HTR-8/SVneo (cell line): ENCODE measurements around the gene SCIMP.
A peak's percentile ranks its signal among the peaks of the same experiment; 100 is the strongest.

Source experiments
- DNase-seq: peaks from one replicate; pipeline ENCODE4 v3.0.0; 2011; ENCODE audit warnings: low spot score, mixed read lengths; ENCODE audit not compliant: insufficient read length
- FAIRE-seq: peaks from 2 replicates; lab custom pipeline; 2011; peaks lifted over from hg19 to GRCh38; lab: Jason Lieb, UNC

The SCIMP gene

GRCh38 chr17:5234645-5235576 lies at the start of gene SCIMP:
SCIMP (minus strand) TSS chr17:5234860; CDS start chr17:5234755, 105 bp downstream.
- FAIRE-seq (no peak), DNase-seq (no peak)

- FAIRE-seq (no peak), DNase-seq (no peak)
Measured at GRCh38 chr17:5283571-5284315, 49.1 kb upstream of the SCIMP start.

- FAIRE-seq (no peak), DNase-seq (no peak)
Measured at GRCh38 chr17:5282642-5283217, 48.1 kb upstream of the SCIMP start.

- FAIRE-seq: peak; percentile 86
Measured at GRCh38 chr17:5281814-5282641, 47.4 kb upstream of the SCIMP start, which contains the start of gene RABEP1. RABEP1 (plus strand) TSS chr17:5282284; CDS start chr17:5282487, 203 bp downstream.

GRCh38 chr17:5272322-5272721 lies 37.7 kb upstream of the SCIMP start:
- DNase-seq (no peak), FAIRE-seq (no peak)

More at GRCh38 chr17:5281814-5282641, 47.4 kb upstream of the SCIMP start, which contains the start of gene RABEP1:
- peak; percentile 91 for DNase-seq

- no peak for DNase-seq
- FAIRE-seq: no peak
Measured at GRCh38 chr17:5269241-5269960, 34.7 kb upstream of the SCIMP start.

- FAIRE-seq (no peak), DNase-seq (no peak)
Measured at GRCh38 chr17:5264893-5265292, 30.2 kb upstream of the SCIMP start.

GRCh38 chr17:5263441-5263840 lies 28.8 kb upstream of the SCIMP start:
- DNase-seq (no peak), FAIRE-seq (no peak)

GRCh38 chr17:5262416-5262991 lies 27.8 kb upstream of the SCIMP start:
- DNase-seq (no peak), FAIRE-seq (no peak)

- DNase-seq (no peak), FAIRE-seq (no peak)
Measured at GRCh38 chr17:5260542-5260941, 25.9 kb upstream of the SCIMP start.

- no peak for DNase-seq
- FAIRE-seq: no peak
Measured at GRCh38 chr17:5257124-5257523, 22.5 kb upstream of the SCIMP start.

- DNase-seq: no peak
- no peak for FAIRE-seq
Measured at GRCh38 chr17:5254903-5255521, 20.4 kb upstream of the SCIMP start.

GRCh38 chr17:5254414-5254813 lies 19.8 kb upstream of the SCIMP start:
- DNase-seq (no peak), FAIRE-seq (no peak)

- peak; percentile 72 for FAIRE-seq
Measured at GRCh38 chr17:5249615-5250014, 15.0 kb upstream of the SCIMP start.

GRCh38 chr17:5248821-5249479 lies 14.3 kb upstream of the SCIMP start:
- DNase-seq (no peak), FAIRE-seq (no peak)

More at GRCh38 chr17:5249615-5250014, 15.0 kb upstream of the SCIMP start:
- peak; percentile 85 for DNase-seq

- no peak for FAIRE-seq
- no peak for DNase-seq
Measured at GRCh38 chr17:5247621-5248020, 13.0 kb upstream of the SCIMP start.

GRCh38 chr17:5241861-5242671 lies 7.4 kb upstream of the SCIMP start:
- FAIRE-seq: no peak
- DNase-seq: no peak
